ENCODE results near the gene CBLIF. TPM values are rescaled to one million over a fixed set of nuclear protein-coding genes. Genes with fewer than 3 reads are reported as not detected.
A peak's percentile ranks its signal among the peaks of the same experiment; 100 is the strongest.
"Not testable (repeated sequence)": the region's sequence is repeated elsewhere in the genome, so short reads cannot be mapped to it uniquely, and the experiment has no call there.

CBLIF gene
- total and polyA plus RNA-seq, 10 donors: not detected

GRCh38 chr11:59857439-59858434 is 12.4 kb upstream of the CBLIF start:
- Histone ChIP-seq H3K4me3 (no peak overlapping the region), H3K4me1 (peaks cover 0 to 4% (median 0%) of the 10 kb centered on the region in 6 donors), H3K9me3 (no peaks in the 10 kb centered on the region), H3K36me3 (no peaks in the 10 kb centered on the region), H3K27me3 (replicated peaks in 1 of 7) (no peaks in the 10 kb centered on the region), H3K27ac (no peak overlapping the region)
- intact Hi-C loops (cut with DNase I; ENCODE audit: low total_unique reads): no loop called here
- 63 to 75% (median 70%) methylated on average over 10 of the region's 10 CpGs for WGBS, 5 donors
- no peak for DNase-seq
- TF ChIP-seq POLR2A (IDR thresholded peaks at IDR 0.05) (no peak), POLR2AphosphoS5 (IDR thresholded peaks at IDR 0.05) (no peak), CTCF (IDR thresholded peaks at IDR 0.05 in 8 of 11, conservative IDR thresholded peaks at IDR 0.05 in 3 of 11) (no peak)

- no peak overlapping the region for H3K27ac ChIP-seq
- no peak for TF ChIP-seq POLR2A (IDR thresholded peaks at IDR 0.05)
- TF ChIP-seq CTCF (IDR thresholded peaks at IDR 0.05 in 8 of 11, conservative IDR thresholded peaks at IDR 0.05 in 3 of 11): no peak
- TF ChIP-seq POLR2AphosphoS5 (IDR thresholded peaks at IDR 0.05): no peak
- 45 to 76% (median 49%) methylated on average over 2 of the region's 2 CpGs for WGBS, 5 donors
- no peaks in the 10 kb centered on the region for H3K27me3 ChIP-seq (replicated peaks in 1 of 7)
- no peak for DNase-seq
- intact Hi-C loops (cut with DNase I; ENCODE audit: low total_unique reads): no loop called here
- no peaks in the 10 kb centered on the region for H3K9me3 ChIP-seq
- no peaks in the 10 kb centered on the region for H3K36me3 ChIP-seq
- no peak overlapping the region for H3K4me3 ChIP-seq
- H3K4me1 ChIP-seq: peaks cover 0 to 4% (median 0%) of the 10 kb centered on the region in 6 donors
Observed at GRCh38 chr11:59854871-59855270, 9.6 kb upstream of the CBLIF start.

GRCh38 chr11:59851416-59851815 is 6.1 kb upstream of the CBLIF start:
- WGBS, 5 donors: 91 to 96% (median 93%) methylated on average over 5 of the region's 5 CpGs
- H3K27ac ChIP-seq; H3K4me1 ChIP-seq; intact Hi-C loops (cut with DNase I; ENCODE audit: low total_unique reads); H3K36me3 ChIP-seq; H3K27me3 ChIP-seq (replicated peaks in 1 of 7); H3K4me3 ChIP-seq; H3K9me3 ChIP-seq; DNase-seq: not testable (repeated sequence)

GRCh38 chr11:59849551-59849950 is 4.3 kb upstream of the CBLIF start:
- H3K36me3 ChIP-seq; H3K4me3 ChIP-seq; H3K27me3 ChIP-seq (replicated peaks in 1 of 7); intact Hi-C loops (cut with DNase I; ENCODE audit: low total_unique reads); H3K9me3 ChIP-seq; DNase-seq; H3K4me1 ChIP-seq: not testable (repeated sequence)
- WGBS, 5 donors: 84 to 92% (median 86%) methylated on average over 2 of the region's 2 CpGs
- peak overlapping the region in 2 of 8 donors; percentile 4 to 38 for H3K27ac ChIP-seq

- Histone ChIP-seq H3K4me1 (no peaks in the 10 kb centered on the region), H3K36me3 (no peaks in the 10 kb centered on the region), H3K27ac (peak overlapping the region in 3 of 8 donors; percentile 4 to 38 (median 21)), H3K4me3 (no peak overlapping the region), H3K9me3 (no peaks in the 10 kb centered on the region), H3K27me3 (replicated peaks in 1 of 7) (no peaks in the 10 kb centered on the region)
- intact Hi-C loops (cut with DNase I; ENCODE audit: low total_unique reads): no loop called here
- no peak for DNase-seq
- TF ChIP-seq CTCF (IDR thresholded peaks at IDR 0.05 in 8 of 11, conservative IDR thresholded peaks at IDR 0.05 in 3 of 11): no peak
- WGBS, 5 donors: 13 to 33% (median 26%) methylated on average over 2 of the region's 2 CpGs
Observed at GRCh38 chr11:59849129-59849528, 3.8 kb upstream of the CBLIF start.

- intact Hi-C loops (cut with DNase I; ENCODE audit: low total_unique reads); H3K9me3 ChIP-seq; H3K4me3 ChIP-seq; H3K4me1 ChIP-seq; H3K27me3 ChIP-seq (replicated peaks in 1 of 7); H3K36me3 ChIP-seq; DNase-seq: not testable (repeated sequence)
- 92 to 98% (median 93%) methylated on average over 6 of the region's 6 CpGs for WGBS, 5 donors
- H3K27ac ChIP-seq: peak overlapping the region in 1 of 8 donors; percentile 4
Observed at GRCh38 chr11:59848439-59848838, 3.1 kb upstream of the CBLIF start.
